Mesodermal cell (in vitro differentiated cells): ENCODE results near the gene MAP4.

ENCODE experiments used
- H3K27ac ChIP-seq: 2 replicates; pipeline ENCODE4 v1.7.0; 2013; ENCODE audit warnings: mild to moderate bottlenecking, low read depth, low read length, moderate library complexity; ENCODE audit not compliant: severe bottlenecking
- H3K36me3 ChIP-seq: 2 replicates; pipeline ENCODE4 v1.7.1; 2013; ENCODE audit warnings: mild to moderate bottlenecking, low read length, moderate library complexity; ENCODE audit not compliant: control insufficient read depth, insufficient read depth
- H3K4me1 ChIP-seq: one replicate; pipeline ENCODE4 v1.7.1; 2013; ENCODE audit warnings: mild to moderate bottlenecking, low read length; ENCODE audit not compliant: insufficient read depth, control insufficient read depth, poor library complexity, severe bottlenecking
- H3K4me3 ChIP-seq: 2 replicates; pipeline ENCODE4 v1.7.0; 2013; ENCODE audit warnings: low read length, control low read depth, mild to moderate bottlenecking; ENCODE audit not compliant: insufficient read depth, poor library complexity, severe bottlenecking; ENCODE audit errors: extremely low read depth
- H3K9me3 ChIP-seq: 2 replicates; pipeline ENCODE4 v1.7.1; 2013; ENCODE audit warnings: mild to moderate bottlenecking, low read length, moderate library complexity; ENCODE audit not compliant: control insufficient read depth
- WGBS, 2 experiments: methylation state at CpG; one replicate each; pipeline ENCODE4 v1.1.5; 2013; ENCODE audit warnings: missing lambda C conversion rate in 2 of 2; ENCODE audit not compliant: insufficient coverage in 2 of 2; 5-methylcytosine and 5-hydroxymethylcytosine counted together

Gene MAP4

DNA sequence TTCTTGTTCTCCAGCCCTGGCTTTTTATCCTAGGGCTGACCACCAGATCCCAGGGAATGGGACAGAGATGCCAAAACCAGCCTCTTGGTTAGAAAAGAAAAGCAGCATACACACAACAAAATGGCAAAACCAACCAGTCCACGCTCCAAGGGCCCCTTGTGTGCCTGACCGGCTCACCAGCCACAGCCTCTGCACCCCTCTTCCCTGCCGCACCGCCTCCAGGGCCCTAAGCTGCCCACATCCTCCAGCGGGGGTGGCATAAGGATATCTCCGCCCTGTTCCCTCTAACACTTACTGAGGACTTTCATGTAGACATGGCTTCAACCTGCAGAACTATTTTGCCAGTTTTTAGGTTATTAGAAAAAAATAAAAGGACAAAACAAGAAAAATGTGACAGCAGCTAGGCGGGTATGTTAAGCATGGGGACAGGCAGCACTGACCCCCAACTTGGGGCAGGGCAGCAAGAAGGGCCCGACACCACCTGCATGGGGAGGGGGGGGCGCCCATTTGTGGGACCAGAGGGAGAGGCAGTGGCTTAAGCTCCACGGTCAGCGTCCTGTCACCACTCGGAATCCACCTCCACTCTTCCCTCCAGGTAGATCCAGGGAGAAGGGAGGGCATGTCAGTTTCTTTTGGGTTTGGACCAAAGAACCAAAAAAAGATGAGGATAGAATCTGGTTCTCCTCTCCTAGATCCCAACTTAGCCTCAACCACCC, 164.2 kb downstream of the MAP4 start:
- Histone ChIP-seq H3K4me1 (no peaks in the 10 kb centered on the region), H3K36me3 (peaks cover 98% of the 10 kb centered on the region), H3K4me3 (no peak overlapping the region), H3K27ac (peak overlapping the region; percentile 29), H3K9me3 (no peaks in the 10 kb centered on the region)
- WGBS, 2 experiments = 97 to 100% methylated on average over 6 to 7 of the region's 12 CpGs

DNA sequence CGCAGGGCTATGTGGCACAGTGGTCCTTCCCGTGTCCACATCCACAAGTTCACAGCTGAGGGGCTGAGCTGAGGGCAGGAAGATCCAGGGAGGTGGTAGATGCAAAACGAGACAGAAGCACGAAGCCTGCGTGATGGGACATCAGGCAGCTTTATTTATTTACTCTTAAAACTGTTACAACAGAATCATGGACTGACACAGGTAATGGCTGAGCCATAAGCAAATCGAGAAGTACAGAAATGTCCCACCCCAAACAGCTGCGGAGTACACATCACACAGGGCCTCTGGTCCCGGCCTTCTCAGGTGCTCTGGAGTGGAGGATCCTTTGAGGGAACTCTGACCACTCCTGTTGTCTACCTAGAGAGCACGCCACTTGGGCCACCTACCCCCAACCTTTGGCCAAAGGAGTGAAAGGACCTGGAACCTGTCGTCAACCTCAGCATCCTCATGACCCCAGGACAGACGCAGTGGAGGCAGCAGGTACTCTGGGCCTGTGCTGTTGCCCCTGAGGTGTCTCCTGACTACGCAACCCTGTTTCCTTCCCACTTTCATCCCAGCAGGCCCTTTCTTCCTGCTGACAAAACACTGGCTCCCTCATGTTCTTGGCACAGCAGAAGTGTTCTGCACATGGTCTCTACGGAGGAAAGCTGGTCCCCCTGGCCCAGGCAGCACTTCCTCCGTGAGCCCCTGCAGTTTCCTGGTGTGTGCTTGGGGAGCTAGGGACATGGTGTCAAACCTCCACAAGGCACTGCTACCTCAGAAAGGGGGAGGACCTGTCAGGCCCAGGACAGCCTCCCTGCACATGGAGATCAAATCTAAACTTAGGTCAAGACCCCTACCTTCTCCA, 165.4 kb downstream of the MAP4 start:
- Histone ChIP-seq H3K36me3 (peaks cover 98% of the 10 kb centered on the region), H3K27ac (peak overlapping the region; percentile 41), H3K4me3 (no peak overlapping the region), H3K4me1 (no peaks in the 10 kb centered on the region), H3K9me3 (no peaks in the 10 kb centered on the region)
- WGBS, 2 experiments = 93 to 94% methylated on average over 11 to 12 of the region's 14 CpGs

DNA sequence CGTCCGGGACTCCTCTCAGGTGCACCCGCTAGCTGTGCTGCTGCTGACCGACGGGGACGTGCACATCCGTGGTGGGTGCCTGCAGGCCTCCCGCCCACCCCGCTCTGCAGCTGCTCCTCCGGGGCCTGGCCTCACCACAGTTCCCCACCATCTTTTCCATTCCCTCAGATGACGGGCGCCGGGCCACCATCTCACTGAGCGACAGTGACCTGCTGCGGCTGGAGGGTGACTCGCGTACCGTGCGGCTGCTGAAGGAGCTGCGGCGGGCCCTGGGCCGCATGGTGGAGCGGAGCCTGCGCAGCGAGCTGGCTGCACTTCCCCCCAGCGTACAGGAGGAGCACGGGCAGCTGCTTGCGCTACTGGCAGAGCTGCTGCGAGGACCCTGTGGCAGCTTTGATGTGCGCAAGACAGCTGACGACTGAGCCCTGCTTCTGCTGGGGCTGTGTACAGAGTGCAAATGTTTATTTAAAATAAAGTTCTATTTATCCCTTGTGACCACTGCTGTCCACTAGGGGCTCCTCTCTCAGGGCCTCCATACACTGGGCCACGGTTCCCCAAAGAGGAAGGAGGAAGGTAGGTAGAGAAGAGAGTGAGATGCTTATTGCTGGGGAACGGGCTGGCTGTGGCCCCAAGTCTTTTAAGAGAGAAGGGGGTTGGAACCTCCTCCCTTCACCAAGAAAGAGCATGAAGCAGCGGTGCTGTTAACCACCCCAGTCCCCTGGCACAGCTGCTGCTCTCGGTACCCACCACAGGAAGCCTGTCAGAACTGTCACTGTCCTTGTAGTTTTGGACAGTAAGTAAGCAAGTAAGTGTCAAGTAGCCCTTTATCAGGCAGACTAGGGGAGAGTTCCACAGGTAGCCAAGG, 166.3 kb downstream of the MAP4 start:
- WGBS, 2 experiments = 96% methylated on average over 27 to 31 of the region's 35 CpGs
- Histone ChIP-seq H3K36me3 (peaks cover 98% of the 10 kb centered on the region), H3K9me3 (no peaks in the 10 kb centered on the region), H3K4me1 (no peaks in the 10 kb centered on the region), H3K4me3 (no peak overlapping the region), H3K27ac (peak overlapping the region; percentile 41)

DNA sequence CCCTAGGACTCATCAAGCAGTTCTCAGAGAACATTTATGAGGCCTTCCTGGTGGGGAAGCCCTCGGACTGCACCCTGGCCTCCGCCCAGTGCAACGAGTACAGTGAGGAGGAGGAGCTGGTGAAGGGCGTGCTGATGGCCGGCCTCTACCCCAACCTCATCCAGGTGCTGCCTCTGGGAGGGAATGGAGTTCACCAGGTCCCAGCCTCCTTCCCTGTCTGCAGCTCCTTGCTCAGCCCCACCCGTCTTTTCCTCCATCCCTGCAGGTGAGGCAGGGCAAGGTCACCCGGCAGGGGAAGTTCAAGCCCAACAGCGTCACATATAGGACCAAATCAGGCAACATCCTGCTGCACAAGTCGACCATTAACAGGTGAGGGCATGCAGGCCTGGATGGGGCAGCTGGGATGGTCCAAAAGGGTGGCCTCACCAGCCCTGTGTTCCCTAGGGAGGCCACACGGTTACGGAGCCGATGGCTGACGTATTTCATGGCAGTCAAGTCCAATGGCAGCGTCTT, 167.0 kb downstream of the MAP4 start:
- Histone ChIP-seq H3K4me3 (no peak overlapping the region), H3K4me1 (no peaks in the 10 kb centered on the region), H3K9me3 (no peaks in the 10 kb centered on the region), H3K36me3 (peaks cover 98% of the 10 kb centered on the region), H3K27ac (no peak overlapping the region)
- 94 to 97% methylated on average over 12 to 14 of the region's 14 CpGs for WGBS, 2 experiments

DNA sequence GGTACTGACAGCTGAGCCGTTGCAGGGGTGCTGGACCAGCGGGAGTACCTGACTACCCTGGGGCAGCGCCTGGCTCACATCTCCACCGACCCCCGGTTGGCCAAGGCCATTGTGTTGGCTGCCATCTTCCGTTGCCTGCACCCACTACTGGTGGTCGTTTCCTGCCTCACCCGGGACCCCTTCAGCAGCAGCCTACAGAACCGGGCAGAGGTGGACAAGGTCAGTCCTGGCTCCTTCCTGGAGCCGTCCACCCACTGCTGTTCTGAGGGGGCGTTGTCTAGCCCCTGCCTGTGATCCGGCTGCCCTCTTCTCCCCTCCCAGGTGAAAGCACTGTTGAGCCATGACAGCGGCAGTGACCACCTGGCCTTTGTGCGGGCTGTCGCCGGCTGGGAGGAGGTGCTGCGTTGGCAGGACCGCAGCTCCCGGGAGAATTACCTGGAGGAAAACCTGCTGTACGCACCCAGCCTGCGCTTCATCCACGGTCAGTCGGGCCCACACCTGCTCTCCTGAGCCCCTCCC, 167.6 kb downstream of the MAP4 start:
- Histone ChIP-seq H3K4me3 (no peak overlapping the region), H3K4me1 (no peaks in the 10 kb centered on the region), H3K27ac (peak overlapping the region; percentile 29), H3K36me3 (peaks cover 98% of the 10 kb centered on the region), H3K9me3 (no peaks in the 10 kb centered on the region)
- 97 to 99% methylated on average over 19 to 22 of the region's 23 CpGs for WGBS, 2 experiments

DNA sequence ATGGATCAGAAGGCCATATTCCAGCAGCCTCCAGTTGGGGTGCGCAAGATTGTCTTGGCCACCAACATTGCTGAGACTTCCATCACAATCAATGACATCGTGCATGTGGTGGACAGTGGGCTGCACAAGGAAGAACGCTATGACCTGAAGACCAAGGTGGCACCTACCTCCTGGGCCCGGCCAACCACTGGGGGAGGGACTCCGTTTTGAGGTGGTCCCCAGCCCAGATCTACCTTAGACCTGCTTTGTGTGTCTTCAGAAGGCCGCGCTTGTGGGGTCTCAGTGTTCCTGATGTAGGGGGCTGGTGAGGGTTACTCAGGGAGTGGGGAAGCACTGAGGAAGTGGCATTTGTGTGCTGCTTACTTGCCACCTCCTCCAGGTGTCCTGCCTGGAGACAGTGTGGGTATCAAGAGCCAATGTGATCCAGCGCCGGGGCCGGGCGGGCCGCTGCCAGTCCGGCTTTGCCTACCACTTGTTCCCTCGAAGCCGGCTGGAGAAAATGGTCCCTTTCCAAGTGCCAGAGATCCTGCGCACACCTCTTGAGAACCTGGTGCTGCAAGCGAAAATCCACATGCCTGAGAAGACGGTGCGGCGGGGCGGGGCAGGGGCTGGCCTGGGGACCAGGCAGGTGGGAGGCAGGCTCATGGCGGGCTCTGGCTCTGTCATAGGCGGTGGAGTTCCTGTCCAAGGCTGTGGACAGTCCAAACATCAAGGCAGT, 168.3 kb downstream of the MAP4 start:
- no peaks in the 10 kb centered on the region for H3K4me1 ChIP-seq
- WGBS, 2 experiments = 97 to 99% methylated on average over 21 to 22 of the region's 23 CpGs
- H3K4me3 ChIP-seq = no peak overlapping the region
- peaks cover 98% of the 10 kb centered on the region for H3K36me3 ChIP-seq
- H3K27ac ChIP-seq = no peak overlapping the region
- H3K9me3 ChIP-seq = no peaks in the 10 kb centered on the region

DNA sequence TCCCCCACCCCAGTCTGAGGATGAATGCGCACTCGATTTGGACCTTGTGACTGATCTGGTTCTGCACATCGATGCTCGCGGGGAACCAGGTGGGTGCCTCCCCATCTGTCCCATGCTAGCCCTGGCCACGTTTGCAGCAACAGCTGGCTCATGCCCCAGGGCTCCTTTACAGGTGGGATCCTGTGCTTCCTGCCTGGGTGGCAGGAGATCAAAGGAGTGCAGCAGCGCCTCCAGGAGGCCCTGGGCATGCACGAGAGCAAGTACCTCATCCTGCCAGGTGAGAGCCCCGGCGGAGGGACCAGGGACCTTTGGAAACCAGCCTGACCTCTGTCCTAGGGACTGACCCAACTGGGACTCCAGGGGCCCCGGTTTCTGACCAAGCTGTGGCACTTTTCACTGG, 169.0 kb downstream of the MAP4 start:
- WGBS, 2 experiments = 93 to 98% methylated on average over 8 to 11 of the region's 11 CpGs
- H3K9me3 ChIP-seq = no peaks in the 10 kb centered on the region
- H3K27ac ChIP-seq = no peak overlapping the region
- no peaks in the 10 kb centered on the region for H3K4me1 ChIP-seq
- no peak overlapping the region for H3K4me3 ChIP-seq
- peaks cover 98% of the 10 kb centered on the region for H3K36me3 ChIP-seq

DNA sequence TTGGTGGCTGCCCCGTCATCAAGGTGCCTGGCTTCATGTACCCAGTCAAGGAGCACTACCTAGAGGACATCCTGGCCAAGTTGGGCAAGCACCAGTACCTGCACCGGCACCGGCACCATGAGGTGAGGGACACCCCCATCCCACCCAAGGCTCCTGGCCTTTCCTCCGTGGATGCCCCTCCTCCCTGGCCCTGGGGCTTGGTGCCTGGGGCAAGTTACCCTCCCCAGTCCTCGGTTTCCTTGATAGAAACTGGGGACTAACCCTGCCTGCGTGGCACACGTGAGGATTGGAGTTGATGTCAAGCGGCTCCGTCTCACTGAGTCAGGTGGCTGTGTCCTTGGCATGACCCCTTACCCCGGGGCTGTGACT, 169.4 kb downstream of the MAP4 start:
- Histone ChIP-seq H3K4me1 (no peaks in the 10 kb centered on the region), H3K36me3 (peaks cover 97% of the 10 kb centered on the region), H3K4me3 (no peak overlapping the region), H3K9me3 (no peaks in the 10 kb centered on the region), H3K27ac (no peak overlapping the region)
- WGBS, 2 experiments = 94 to 95% methylated on average over 9 to 10 of the region's 10 CpGs

DNA sequence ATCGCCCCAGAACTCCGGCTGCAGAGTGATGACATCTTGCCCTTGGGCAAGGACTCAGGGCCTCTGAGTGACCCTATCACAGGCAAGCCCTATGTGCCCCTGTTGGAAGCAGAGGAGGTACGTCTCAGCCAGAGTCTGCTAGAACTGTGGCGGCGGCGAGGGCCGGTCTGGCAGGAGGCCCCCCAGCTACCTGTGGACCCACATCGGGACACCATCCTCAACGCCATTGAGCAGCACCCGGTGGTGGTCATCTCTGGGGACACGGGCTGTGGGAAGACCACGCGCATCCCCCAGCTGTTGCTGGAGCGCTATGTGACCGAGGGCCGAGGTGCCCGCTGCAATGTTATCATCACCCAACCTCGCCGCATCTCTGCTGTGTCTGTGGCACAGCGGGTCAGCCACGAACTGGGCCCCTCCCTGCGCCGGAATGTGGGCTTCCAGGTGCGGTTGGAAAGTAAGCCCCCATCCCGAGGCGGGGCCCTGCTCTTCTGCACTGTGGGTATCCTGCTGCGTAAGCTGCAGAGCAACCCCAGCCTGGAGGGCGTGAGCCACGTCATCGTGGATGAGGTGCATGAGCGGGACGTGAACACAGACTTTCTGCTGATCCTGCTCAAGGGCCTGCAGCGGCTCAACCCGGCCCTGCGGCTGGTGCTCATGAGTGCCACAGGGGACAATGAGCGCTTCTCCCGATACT, 169.9 kb downstream of the MAP4 start:
- H3K9me3 ChIP-seq = no peaks in the 10 kb centered on the region
- peaks cover 97% of the 10 kb centered on the region for H3K36me3 ChIP-seq
- H3K4me3 ChIP-seq = no peak overlapping the region
- H3K27ac ChIP-seq = no peak overlapping the region
- no peaks in the 10 kb centered on the region for H3K4me1 ChIP-seq
- 96 to 97% methylated on average over 37 of the region's 37 CpGs for WGBS, 2 experiments
